ENCODE measurements around the gene SPRY4. TPM values are rescaled to one million over a fixed set of nuclear protein-coding genes. Genes with fewer than 3 reads are reported as not detected.
"Not testable (repeated sequence)": the region's sequence is repeated elsewhere in the genome, so short reads cannot be mapped to it uniquely, and the experiment has no call there.

The SPRY4 gene
- total RNA-seq, 1 experiment from 2014 or later, result 7.7 TPM

DNA sequence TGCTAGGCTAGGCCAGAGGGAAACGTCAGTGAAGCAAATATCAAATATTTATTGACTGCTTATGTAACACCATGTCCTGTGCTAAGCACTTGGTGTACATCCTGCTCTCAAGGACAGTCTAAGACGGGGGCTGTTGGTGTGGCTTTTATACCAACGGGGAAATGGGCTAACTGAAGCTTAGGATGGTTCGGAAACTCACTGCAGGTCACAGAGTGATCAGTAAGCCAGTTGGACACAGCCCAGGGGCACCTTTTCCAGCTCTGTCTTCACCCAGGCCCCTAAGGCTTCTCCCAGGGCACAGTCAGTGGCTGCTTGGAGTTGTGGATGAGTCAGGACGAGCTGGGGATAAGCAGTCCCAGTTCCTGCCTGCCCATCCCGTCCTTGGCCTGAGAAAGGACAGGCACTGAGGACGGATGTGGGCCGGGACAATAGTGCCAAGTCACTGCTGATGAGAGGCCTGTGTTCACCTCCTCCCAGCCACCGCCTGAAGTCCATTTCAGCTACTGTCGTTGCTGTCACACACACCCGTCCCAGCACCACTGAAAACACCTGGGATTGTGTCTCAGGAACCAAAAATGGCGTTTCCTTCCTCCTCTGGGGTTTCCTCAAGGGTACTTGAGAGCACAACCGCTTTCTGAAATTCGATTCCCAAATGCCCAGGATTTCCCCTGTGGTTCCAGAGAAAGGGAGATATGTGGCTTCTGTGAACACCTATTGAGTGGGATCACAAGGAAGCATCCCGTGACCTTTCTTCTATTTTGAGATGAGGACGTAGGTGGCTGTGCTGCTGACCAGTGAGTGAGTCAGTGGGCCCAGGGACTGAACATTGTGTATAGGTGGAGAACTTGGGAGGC, 17.5 kb upstream of the SPRY4 start:
- no peaks in the 10 kb centered on the region for H3K27me3 Mint-ChIP-seq (ENCODE audit: insufficient read depth, unreplicated experiment)
- no peaks in the 10 kb centered on the region for H3K36me3 ChIP-seq (ENCODE audit: control insufficient read depth, insufficient read depth, low read length)
- no peak overlapping the region for H3K4me3 Mint-ChIP-seq (ENCODE audit: unreplicated experiment)
- intact Hi-C loops (cut with micrococcal nuclease; ENCODE audit: unreplicated experiment), result no loop called here
- H3K36me3 Mint-ChIP-seq (ENCODE audit: insufficient read depth, unreplicated experiment), result no peaks in the 10 kb centered on the region
- no peak overlapping the region for H3K4me3 ChIP-seq (ENCODE audit: low read depth, low read length)
- ChIA-PET POLR2A (no interaction called here), CTCF (no interaction called here)
- DNase-seq, result no peak
- TF ChIP-seq, protein P1, sequence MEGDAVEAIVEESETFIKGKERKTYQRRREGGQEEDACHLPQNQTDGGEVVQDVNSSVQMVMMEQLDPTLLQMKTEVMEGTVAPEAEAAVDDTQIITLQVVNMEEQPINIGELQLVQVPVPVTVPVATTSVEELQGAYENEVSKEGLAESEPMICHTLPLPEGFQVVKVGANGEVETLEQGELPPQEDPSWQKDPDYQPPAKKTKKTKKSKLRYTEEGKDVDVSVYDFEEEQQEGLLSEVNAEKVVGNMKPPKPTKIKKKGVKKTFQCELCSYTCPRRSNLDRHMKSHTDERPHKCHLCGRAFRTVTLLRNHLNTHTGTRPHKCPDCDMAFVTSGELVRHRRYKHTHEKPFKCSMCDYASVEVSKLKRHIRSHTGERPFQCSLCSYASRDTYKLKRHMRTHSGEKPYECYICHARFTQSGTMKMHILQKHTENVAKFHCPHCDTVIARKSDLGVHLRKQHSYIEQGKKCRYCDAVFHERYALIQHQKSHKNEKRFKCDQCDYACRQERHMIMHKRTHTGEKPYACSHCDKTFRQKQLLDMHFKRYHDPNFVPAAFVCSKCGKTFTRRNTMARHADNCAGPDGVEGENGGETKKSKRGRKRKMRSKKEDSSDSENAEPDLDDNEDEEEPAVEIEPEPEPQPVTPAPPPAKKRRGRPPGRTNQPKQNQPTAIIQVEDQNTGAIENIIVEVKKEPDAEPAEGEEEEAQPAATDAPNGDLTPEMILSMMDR (IDR thresholded peaks at IDR 0.05; ENCODE audit: insufficient read depth in 1 of 2, low read depth in 1 of 2, low read length in 1 of 2, severe bottlenecking in 1 of 2, unreplicated experiment in 1 of 2), result no peak
- H3K27ac Mint-ChIP-seq (ENCODE audit: unreplicated experiment), result no peak overlapping the region
- peaks cover 19% of the 10 kb centered on the region for H3K9me3 ChIP-seq
- H3K4me1 Mint-ChIP-seq (ENCODE audit: low read depth, unreplicated experiment), result no peaks in the 10 kb centered on the region
- no peaks in the 10 kb centered on the region for H3K27me3 ChIP-seq (replicated peaks; ENCODE audit: control insufficient read depth, insufficient read depth, low read length)
- BruUV-seq (replicated peaks), result no TSS peak
- H3K4me1 ChIP-seq, result no peaks in the 10 kb centered on the region
- H3K9me3 Mint-ChIP-seq (ENCODE audit: unreplicated experiment), result peaks cover 26% of the 10 kb centered on the region

DNA sequence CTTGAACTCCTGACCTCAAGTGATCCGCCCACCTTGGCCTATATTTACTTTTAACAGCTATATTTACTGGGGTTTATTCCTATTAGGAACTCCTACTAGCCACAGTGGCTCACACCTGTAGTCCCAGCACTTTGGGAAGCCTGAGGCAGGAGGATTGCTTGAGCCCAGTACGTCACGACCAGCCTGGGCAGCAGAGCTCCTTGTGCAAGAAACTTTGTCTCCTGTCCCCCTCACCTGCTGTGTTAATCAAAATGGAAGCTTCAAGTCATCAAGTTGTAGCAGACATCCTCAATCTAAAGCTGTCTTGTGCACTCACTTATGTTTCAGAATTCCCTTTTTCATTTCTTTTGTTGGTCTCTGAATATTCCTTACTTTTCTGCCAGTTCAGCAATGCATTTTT, 15.0 kb upstream of the SPRY4 start:
- no peak for DNase-seq
- no peaks in the 10 kb centered on the region for H3K4me1 ChIP-seq
- BruUV-seq (replicated peaks), result no TSS peak
- peaks cover 8% of the 10 kb centered on the region for H3K9me3 ChIP-seq
- ChIA-PET CTCF (interaction anchor here (0.7 kb wide), 1 partner anchor 363 kb away, joined by 3 read pairs; no protein-coding TSS in a partner anchor), POLR2A (interaction anchor here (0.6 kb wide), 1 partner anchor 14 kb away, joined by 6 read pairs; no protein-coding TSS in a partner anchor)
- Mint-ChIP-seq H3K36me3 (ENCODE audit: insufficient read depth, unreplicated experiment) (no peaks in the 10 kb centered on the region), H3K4me3 (ENCODE audit: unreplicated experiment) (no peak overlapping the region), H3K4me1 (ENCODE audit: low read depth, unreplicated experiment) (no peaks in the 10 kb centered on the region), H3K9me3 (ENCODE audit: unreplicated experiment) (peaks cover 23% of the 10 kb centered on the region), H3K27me3 (ENCODE audit: insufficient read depth, unreplicated experiment) (no peaks in the 10 kb centered on the region), H3K27ac (ENCODE audit: unreplicated experiment) (no peak overlapping the region)
- no peaks in the 10 kb centered on the region for H3K27me3 ChIP-seq (replicated peaks; ENCODE audit: control insufficient read depth, insufficient read depth, low read length)
- intact Hi-C loops (cut with micrococcal nuclease; ENCODE audit: unreplicated experiment), result no loop called here
- no peaks in the 10 kb centered on the region for H3K36me3 ChIP-seq (ENCODE audit: control insufficient read depth, insufficient read depth, low read length)
- TF ChIP-seq, protein P1 (IDR thresholded peaks at IDR 0.05; ENCODE audit: insufficient read depth in 1 of 2, low read depth in 1 of 2, low read length in 1 of 2, severe bottlenecking in 1 of 2, unreplicated experiment in 1 of 2), result no peak
- no peak overlapping the region for H3K4me3 ChIP-seq (ENCODE audit: low read depth, low read length)

GRCh38 chr5:142334538-142334937, 9.7 kb upstream of the SPRY4 start:
- intact Hi-C loops (cut with micrococcal nuclease; ENCODE audit: unreplicated experiment), result no loop called here
- H3K9me3 ChIP-seq, result no peaks in the 10 kb centered on the region
- ChIA-PET CTCF (no interaction called here), POLR2A (interaction anchor here (0.6 kb wide), 1 partner anchor 10 kb away, joined by 7 read pairs; the partner anchor contains the start of gene SPRY4)
- Mint-ChIP-seq H3K27ac (ENCODE audit: unreplicated experiment) (no peak overlapping the region), H3K4me1 (ENCODE audit: low read depth, unreplicated experiment) (peaks cover 7% of the 10 kb centered on the region), H3K27me3 (ENCODE audit: insufficient read depth, unreplicated experiment) (no peaks in the 10 kb centered on the region), H3K36me3 (ENCODE audit: insufficient read depth, unreplicated experiment) (no peaks in the 10 kb centered on the region), H3K4me3 (ENCODE audit: unreplicated experiment) (no peak overlapping the region), H3K9me3 (ENCODE audit: unreplicated experiment) (no peaks in the 10 kb centered on the region)
- H3K4me3 ChIP-seq (ENCODE audit: low read depth, low read length), result no peak overlapping the region
- no TSS peak for BruUV-seq (replicated peaks)
- no peaks in the 10 kb centered on the region for H3K36me3 ChIP-seq (ENCODE audit: control insufficient read depth, insufficient read depth, low read length)
- TF ChIP-seq, protein P1 (IDR thresholded peaks at IDR 0.05; ENCODE audit: insufficient read depth in 1 of 2, low read depth in 1 of 2, low read length in 1 of 2, severe bottlenecking in 1 of 2, unreplicated experiment in 1 of 2), result no peak
- no peaks in the 10 kb centered on the region for H3K27me3 ChIP-seq (replicated peaks; ENCODE audit: control insufficient read depth, insufficient read depth, low read length)
- DNase-seq, result no peak
- no peaks in the 10 kb centered on the region for H3K4me1 ChIP-seq

GRCh38 chr5:142333749-142334148, 8.9 kb upstream of the SPRY4 start:
- H3K36me3 ChIP-seq (ENCODE audit: control insufficient read depth, insufficient read depth, low read length); H3K27ac Mint-ChIP-seq (ENCODE audit: unreplicated experiment); H3K27me3 ChIP-seq (replicated peaks; ENCODE audit: control insufficient read depth, insufficient read depth, low read length); CTCF ChIA-PET; DNase-seq; POLR2A ChIA-PET; H3K4me1 ChIP-seq; H3K27me3 Mint-ChIP-seq (ENCODE audit: insufficient read depth, unreplicated experiment); H3K4me3 Mint-ChIP-seq (ENCODE audit: unreplicated experiment); H3K36me3 Mint-ChIP-seq (ENCODE audit: insufficient read depth, unreplicated experiment); H3K9me3 Mint-ChIP-seq (ENCODE audit: unreplicated experiment); intact Hi-C loops (cut with micrococcal nuclease; ENCODE audit: unreplicated experiment); H3K4me3 ChIP-seq (ENCODE audit: low read depth, low read length); H3K9me3 ChIP-seq; H3K4me1 Mint-ChIP-seq (ENCODE audit: low read depth, unreplicated experiment); BruUV-seq (replicated peaks): not testable (repeated sequence)
